ENCODE results near the gene ZSCAN20.

- TF ChIP-seq CTCF (IDR thresholded peaks at IDR 0.05 in 4 of 5, conservative IDR thresholded peaks at IDR 0.05 in 1 of 5): no peak
- peak in 1 of 2 donors; percentile 18 for TF ChIP-seq POLR2A (IDR thresholded peaks at IDR 0.05)
These were observed 12.3 kb upstream of the ZSCAN20 start for GRCh38 chr1:33460144-33460543.

All from gastrocnemius medialis (tissue), 4 donors.